Posterior vena cava (tissue), 2 donors: ENCODE data around the gene VIPR1. TPM values are rescaled to one million over a fixed set of nuclear protein-coding genes. Genes with fewer than 3 reads are reported as not detected.
A peak's percentile ranks its signal among the peaks of the same experiment; 100 is the strongest.

ENCODE experiments used
- DNase-seq: peaks from one replicate; pipeline ENCODE4 v3.0.0-alpha.2; 2020; ENCODE audit warnings: low spot score
- intact Hi-C, 2 donors: fragments of 100-400 bp; cut with DNase I; formaldehyde crosslinking; loops; one replicate each; pipeline versions ENCODE4 v1.14.1 to v1.14.2; 2022 to 2023
- total RNA-seq, 2 donors: library from RNA; stranded (reverse); fragmentation: NEBNext Ultra II Directional; extraction: Animal tissue kit (Norgen Biotek cat#: 25700); gene quantifications; one replicate each; pipeline ENCODE4 v1.2.1, GENCODE V29; 2021
- donor health status: DM: yes; HTN: yes; CAD: no.
- donor health status: DM: yes; HTN: yes; CAD: no.

The VIPR1 gene
- total RNA-seq, 2 donors from 2014 or later, result 1.3 to 2.2 TPM

GRCh38 chr3:42505849-42506410 is 3.5 kb downstream of the VIPR1 start:
- DNase-seq, result peak; percentile 36
- intact Hi-C loops, result no loop called here

- intact Hi-C loops, result no loop called here
- DNase-seq, result peak; percentile 29
These were observed 4.8 kb downstream of the VIPR1 start for GRCh38 chr3:42507252-42507651.

GRCh38 chr3:42507761-42508335 is 5.4 kb downstream of the VIPR1 start:
- intact Hi-C loops, result no loop called here
- peak; percentile 61 for DNase-seq

GRCh38 chr3:42508562-42508961 is 6.1 kb downstream of the VIPR1 start:
- DNase-seq, result peak; percentile 47

GRCh38 chr3:42509111-42509510 is 6.7 kb downstream of the VIPR1 start:
- intact Hi-C loops, result no loop called here

More at GRCh38 chr3:42508562-42508961, 6.1 kb downstream of the VIPR1 start:
- intact Hi-C loops, result no loop called here

GRCh38 chr3:42510325-42510724 is 7.9 kb downstream of the VIPR1 start:
- peak; percentile 15 for DNase-seq
- intact Hi-C loops, result no loop called here

More at GRCh38 chr3:42509111-42509510, 6.7 kb downstream of the VIPR1 start:
- DNase-seq, result peak; percentile 59

GRCh38 chr3:42511201-42511600 is 8.8 kb downstream of the VIPR1 start:
- DNase-seq, result no peak

GRCh38 chr3:42511736-42512135 is 9.3 kb downstream of the VIPR1 start:
- intact Hi-C loops, result no loop called here
- DNase-seq, result no peak

More at GRCh38 chr3:42511201-42511600, 8.8 kb downstream of the VIPR1 start:
- intact Hi-C loops, result no loop called here

- intact Hi-C loops, result no loop called here
- DNase-seq, result no peak
These were observed 10.7 kb downstream of the VIPR1 start for GRCh38 chr3:42513121-42513520.

GRCh38 chr3:42513521-42513920 is 11.1 kb downstream of the VIPR1 start:
- intact Hi-C loops, result no loop called here
- no peak for DNase-seq

GRCh38 chr3:42514876-42515275 is 12.4 kb downstream of the VIPR1 start:
- intact Hi-C loops, result no loop called here
- no peak for DNase-seq

GRCh38 chr3:42515391-42515916 is 13.0 kb downstream of the VIPR1 start:
- no peak for DNase-seq
- intact Hi-C loops, result no loop called here

GRCh38 chr3:42515976-42516375 is 13.5 kb downstream of the VIPR1 start:
- intact Hi-C loops, result no loop called here
- DNase-seq, result no peak

GRCh38 chr3:42516443-42516842 is 14.0 kb downstream of the VIPR1 start:
- DNase-seq, result no peak
- intact Hi-C loops, result no loop called here

GRCh38 chr3:42517117-42517516 is 14.7 kb downstream of the VIPR1 start:
- intact Hi-C loops, result no loop called here
- no peak for DNase-seq

GRCh38 chr3:42518800-42519567 is 16.5 kb downstream of the VIPR1 start:
- no peak for DNase-seq
- intact Hi-C loops, result no loop called here

- DNase-seq, result no peak
- intact Hi-C loops, result no loop called here
These were observed 17.1 kb downstream of the VIPR1 start for GRCh38 chr3:42519568-42519962.

- no peak for DNase-seq
- intact Hi-C loops, result no loop called here
These were observed 17.9 kb downstream of the VIPR1 start for GRCh38 chr3:42520336-42520735.

GRCh38 chr3:42520906-42521305 is 18.5 kb downstream of the VIPR1 start:
- DNase-seq, result no peak
- intact Hi-C loops, result no loop called here

GRCh38 chr3:42524751-42525150 is 22.3 kb downstream of the VIPR1 start:
- DNase-seq, result no peak
- intact Hi-C loops, result no loop called here
